Testis (tissue), 3 donors: Measurements from ENCODE around the gene SLC3A2. TPM values are rescaled to one million over a fixed set of nuclear protein-coding genes. Genes with fewer than 3 reads are reported as not detected.

Experiments used
- DNase-seq: peaks from one replicate; pipeline ENCODE4 v3.0.0-alpha.2; 2019
- H3K27ac ChIP-seq, 2 donors: fragments of 200-600 bp; sonication (generic); one replicate each; pipeline ENCODE4 v1.5.1; 2019
- H3K27me3 ChIP-seq: fragments of 200-600 bp; sonication (generic); one replicate; pipeline ENCODE4 v1.5.1; 2019
- H3K36me3 ChIP-seq: fragments of 200-600 bp; sonication (generic); one replicate; pipeline ENCODE4 v1.5.1; 2017; ENCODE audit warnings: low read depth; ENCODE audit errors: missing control alignments
- H3K4me1 ChIP-seq: fragments of 200-600 bp; sonication (generic); one replicate; pipeline ENCODE4 v1.5.1; 2019
- H3K4me3 ChIP-seq, 2 donors: fragments of 200-600 bp; sonication (generic); one replicate each; pipeline ENCODE4 v1.5.1; 2017 to 2019
- H3K9me3 ChIP-seq: fragments of 200-600 bp; sonication (generic); one replicate; pipeline ENCODE4 v1.5.1; 2017
- POLR2A ChIP-seq: fragments of 450-650 bp; IDR thresholded peaks from one replicate; pipeline ENCODE4 v1.6.1; 2017; ENCODE audit warnings: antibody characterized with exemption, mild to moderate bottlenecking, moderate library complexity
- WGBS, 2 donors: methylation state at CpG; one replicate each; pipeline ENCODE4 v1.1.5; 2018; 5-methylcytosine and 5-hydroxymethylcytosine counted together
- intact Hi-C: fragments of 100-400 bp; cut with DNase I; formaldehyde crosslinking; loops from one replicate; pipeline ENCODE4 v1.15.1; 2023; ENCODE audit warnings: low total_unique reads
- polyA plus RNA-seq: library from polyadenylated mRNA; stranded (reverse); fragments of 350-450 nt; fragmentation: Illumina TruSeq; extraction: RNeasy Lipid Tissue Mini Kit (QIAGEN cat#74804); gene quantifications from one replicate; pipeline ENCODE4 v1.2.3, GENCODE V29; 2014; ENCODE audit warnings: low read depth, low replicate concordance; ENCODE audit not compliant: insufficient read depth
- total RNA-seq, 2 donors: library from RNA; depleted of rRNA; stranded (reverse); fragments of >200 nt; gene quantifications; one replicate each; pipeline ENCODE4 v1.2.3, GENCODE V29; 2016
- TF ChIP-seq, protein P1 (sequence below), 3 experiments: fragments of 450-650 bp in 2 of 3; fragments of 200-600 bp in 1 of 3; sonication (generic) in 1 of 3; IDR thresholded peaks; one replicate each; pipeline ENCODE4 v1.5.1; 2016 to 2019; ENCODE audit warnings: antibody characterized with exemption in 3 of 3, mild to moderate bottlenecking in 2 of 3, moderate library complexity in 1 of 3

SLC3A2 gene
- total and polyA plus RNA-seq, 3 donors from 2014 or later, result 166 to 271 (median 227) TPM

DNA sequence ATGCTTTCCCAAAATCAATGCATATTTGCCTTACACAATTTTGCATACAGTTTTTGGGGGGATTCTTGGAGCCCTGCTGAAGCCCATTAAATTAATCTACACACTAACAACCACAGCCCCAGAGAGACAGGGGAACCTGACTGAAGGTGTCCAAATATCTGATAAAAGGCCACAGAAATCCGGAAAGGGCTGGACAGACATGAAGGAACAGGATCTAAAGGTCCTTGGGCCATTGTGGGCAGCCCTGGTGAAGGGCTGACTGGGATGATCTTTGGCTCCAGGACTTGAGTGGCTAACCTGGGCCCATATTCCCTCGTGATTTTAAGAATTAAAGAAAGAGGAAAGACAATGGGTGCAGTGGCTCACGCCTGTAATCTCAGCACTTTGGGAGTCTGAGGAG, 34.5 kb upstream of the SLC3A2 start:
- intact Hi-C loops, result no loop called here
- WGBS, 2 donors, result 87 to 92% methylated on average over 3 of the region's 3 CpGs
- H3K27ac ChIP-seq, result no peak overlapping the region
- H3K36me3 ChIP-seq, result no peaks in the 10 kb centered on the region
- H3K4me3 ChIP-seq, result no peak overlapping the region
- H3K4me1 ChIP-seq, result peaks cover 8% of the 10 kb centered on the region
- H3K27me3 ChIP-seq, result no peaks in the 10 kb centered on the region
- H3K9me3 ChIP-seq, result no peaks in the 10 kb centered on the region
- TF ChIP-seq, protein P1, sequence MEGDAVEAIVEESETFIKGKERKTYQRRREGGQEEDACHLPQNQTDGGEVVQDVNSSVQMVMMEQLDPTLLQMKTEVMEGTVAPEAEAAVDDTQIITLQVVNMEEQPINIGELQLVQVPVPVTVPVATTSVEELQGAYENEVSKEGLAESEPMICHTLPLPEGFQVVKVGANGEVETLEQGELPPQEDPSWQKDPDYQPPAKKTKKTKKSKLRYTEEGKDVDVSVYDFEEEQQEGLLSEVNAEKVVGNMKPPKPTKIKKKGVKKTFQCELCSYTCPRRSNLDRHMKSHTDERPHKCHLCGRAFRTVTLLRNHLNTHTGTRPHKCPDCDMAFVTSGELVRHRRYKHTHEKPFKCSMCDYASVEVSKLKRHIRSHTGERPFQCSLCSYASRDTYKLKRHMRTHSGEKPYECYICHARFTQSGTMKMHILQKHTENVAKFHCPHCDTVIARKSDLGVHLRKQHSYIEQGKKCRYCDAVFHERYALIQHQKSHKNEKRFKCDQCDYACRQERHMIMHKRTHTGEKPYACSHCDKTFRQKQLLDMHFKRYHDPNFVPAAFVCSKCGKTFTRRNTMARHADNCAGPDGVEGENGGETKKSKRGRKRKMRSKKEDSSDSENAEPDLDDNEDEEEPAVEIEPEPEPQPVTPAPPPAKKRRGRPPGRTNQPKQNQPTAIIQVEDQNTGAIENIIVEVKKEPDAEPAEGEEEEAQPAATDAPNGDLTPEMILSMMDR (IDR thresholded peaks at IDR 0.05), result no peak
- no peak for TF ChIP-seq POLR2A
- no peak for DNase-seq

DNA sequence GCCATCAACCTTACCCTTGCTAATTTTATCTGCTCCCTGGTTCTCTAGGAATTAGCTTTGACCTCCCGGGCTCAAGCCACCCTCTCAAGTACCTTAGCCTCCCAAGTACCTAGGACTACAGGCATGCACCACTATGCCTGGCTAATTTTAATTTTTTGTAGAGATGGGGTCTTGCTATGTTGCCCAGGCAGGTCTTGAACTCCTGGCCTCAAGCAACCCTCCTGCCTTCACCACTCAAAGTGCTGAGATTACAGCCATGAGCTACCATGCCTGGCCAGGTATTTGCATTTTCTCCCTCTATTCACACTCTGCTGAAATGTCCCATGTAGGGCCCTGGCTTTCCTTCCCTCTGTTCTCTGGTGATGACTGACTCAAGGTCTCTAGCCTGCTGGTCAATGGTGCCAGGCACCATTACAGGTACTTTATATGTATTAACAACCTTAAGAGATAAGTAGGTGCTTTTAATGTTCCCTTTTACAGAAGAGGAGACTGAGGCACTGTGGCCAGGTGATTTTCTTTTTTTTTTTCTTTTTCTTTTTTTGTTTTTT, 32.9 kb upstream of the SLC3A2 start:
- no peak for TF ChIP-seq POLR2A
- TF ChIP-seq, protein P1 (IDR thresholded peaks at IDR 0.05), result no peak
- DNase-seq, result no peak
- Histone ChIP-seq H3K36me3 (no peaks in the 10 kb centered on the region), H3K4me1 (no peaks in the 10 kb centered on the region), H3K4me3 (no peak overlapping the region), H3K9me3 (no peaks in the 10 kb centered on the region), H3K27me3 (no peaks in the 10 kb centered on the region), H3K27ac (no peak overlapping the region)
- intact Hi-C loops, result no loop called here
- 92 to 97% methylated on average over 1 of the region's 1 CpG for WGBS, 2 donors

DNA sequence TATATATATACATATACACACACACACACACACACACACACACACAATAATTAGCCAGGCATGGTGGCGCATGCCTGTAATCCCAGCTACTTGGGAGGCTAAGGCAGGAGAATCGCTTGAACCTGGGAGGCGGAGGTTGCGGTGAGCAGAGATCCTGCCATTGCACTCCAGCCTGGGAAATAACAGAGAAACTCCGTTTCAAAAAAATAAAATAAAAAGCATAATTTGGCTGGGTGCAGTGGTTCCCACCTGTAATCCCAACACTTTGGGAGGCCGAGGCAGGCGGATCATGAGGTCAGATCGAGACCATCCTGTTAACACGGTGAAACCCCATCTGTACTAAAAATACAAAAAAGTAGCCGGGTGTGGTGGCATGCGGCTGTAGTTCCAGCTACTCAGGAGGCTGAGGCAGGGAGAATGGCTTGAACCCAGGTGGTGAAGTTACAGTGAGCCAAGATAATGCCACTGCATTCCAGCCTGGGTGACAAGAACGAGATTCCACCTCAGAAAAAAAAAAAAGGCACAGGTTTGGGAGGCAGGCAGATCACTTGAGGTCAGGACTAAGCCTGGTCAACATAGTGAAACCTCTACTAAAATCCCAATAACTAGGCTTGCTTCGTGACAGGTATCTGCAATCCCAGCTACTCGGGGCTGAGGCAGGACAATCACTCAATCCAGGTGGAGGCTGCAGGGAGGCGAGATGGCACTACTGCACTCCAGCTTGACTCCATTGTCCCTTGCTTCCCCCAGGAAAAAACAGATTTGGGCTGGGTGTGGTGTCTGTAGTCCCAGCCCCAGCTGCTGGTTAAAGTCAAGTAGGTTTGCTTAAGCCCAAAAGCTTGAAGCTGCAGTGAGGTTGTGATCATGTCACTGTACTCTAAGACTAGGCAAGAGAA, 29.5 kb upstream of the SLC3A2 start:
- WGBS, 2 donors, result 66 to 70% methylated on average over 12 to 15 of the region's 15 CpGs
- TF ChIP-seq POLR2A, result no peak
- TF ChIP-seq, protein P1 (IDR thresholded peaks at IDR 0.05), result no peak
- Histone ChIP-seq H3K4me1 (peaks cover 16% of the 10 kb centered on the region), H3K36me3 (no peaks in the 10 kb centered on the region), H3K9me3 (no peaks in the 10 kb centered on the region), H3K4me3 (no peak overlapping the region), H3K27me3 (no peaks in the 10 kb centered on the region), H3K27ac (no peak overlapping the region)
- intact Hi-C loops, result loop anchor here (10.0 kb wide), 1 partner anchor 66 kb away; the partner anchor contains the start of gene TMEM179B
- no peak for DNase-seq

DNA sequence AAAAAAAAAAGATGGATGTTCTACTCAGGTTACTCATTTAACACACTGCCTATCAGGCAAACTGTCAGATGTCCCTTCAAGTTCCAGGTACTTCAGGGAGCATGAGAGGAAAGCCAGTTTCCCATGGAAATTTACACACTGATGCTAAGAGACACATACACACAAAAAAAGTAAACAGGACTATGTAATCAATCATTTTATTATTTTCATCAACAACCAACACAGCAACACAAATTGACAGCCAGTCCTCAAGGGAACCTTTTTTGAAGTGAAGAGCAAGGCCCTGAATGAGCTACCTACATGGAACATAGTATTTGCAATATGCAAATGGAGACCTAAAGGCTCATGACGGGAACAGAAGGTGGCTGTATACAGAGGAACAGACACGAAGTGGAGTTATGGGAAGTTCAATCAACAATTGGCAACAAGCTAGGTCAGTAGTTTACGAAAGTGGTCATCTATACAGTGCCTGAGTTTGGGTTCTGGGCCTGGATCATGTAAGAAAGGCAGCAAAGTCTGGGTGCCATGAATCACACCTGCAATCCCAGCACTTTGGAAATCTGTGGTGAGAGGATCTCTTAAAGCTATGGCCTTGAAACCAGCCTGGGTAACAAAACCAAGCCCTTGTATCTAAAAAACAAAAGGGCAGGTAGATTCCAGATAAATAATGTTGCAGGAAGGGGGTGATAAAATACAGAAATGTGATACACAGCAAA, 28.7 kb upstream of the SLC3A2 start:
- intact Hi-C loops, result loop anchor here (10.0 kb wide), 1 partner anchor 67 kb away; the partner anchor contains the start of gene TMEM179B
- no peak overlapping the region for H3K27ac ChIP-seq
- H3K4me3 ChIP-seq, result no peak overlapping the region
- no peaks in the 10 kb centered on the region for H3K36me3 ChIP-seq
- 51 to 68% methylated on average over 3 of the region's 3 CpGs for WGBS, 2 donors
- no peaks in the 10 kb centered on the region for H3K9me3 ChIP-seq
- no peak for DNase-seq
- H3K4me1 ChIP-seq, result peaks cover 24% of the 10 kb centered on the region
- TF ChIP-seq, protein P1 (IDR thresholded peaks at IDR 0.05), result no peak
- TF ChIP-seq POLR2A, result no peak
- H3K27me3 ChIP-seq, result no peaks in the 10 kb centered on the region
